GM12872 (cell line): Measurements from ENCODE around the gene RHOJ.

Source experiments
- CTCF ChIP-seq: IDR thresholded peaks from 3 replicates; pipeline ENCODE4 v1.5.1; 2011; ENCODE audit warnings: low read depth, mild to moderate bottlenecking, low read length, moderate library complexity; ENCODE audit not compliant: insufficient read depth

RHOJ gene

GRCh38 chr14:63277591-63278183 lies 73.4 kb downstream of the RHOJ start:
- TF ChIP-seq CTCF = no peak

GRCh38 chr14:63282997-63283883 lies 79.0 kb downstream of the RHOJ start:
- no peak for TF ChIP-seq CTCF

- TF ChIP-seq CTCF = no peak
Observed at GRCh38 chr14:63283884-63284248, 79.6 kb downstream of the RHOJ start.

GRCh38 chr14:63286071-63286470 lies 81.8 kb downstream of the RHOJ start:
- no peak for TF ChIP-seq CTCF

GRCh38 chr14:63287666-63288483 lies 83.6 kb downstream of the RHOJ start:
- TF ChIP-seq CTCF = no peak

GRCh38 chr14:63288853-63289252 lies 84.6 kb downstream of the RHOJ start:
- TF ChIP-seq CTCF = no peak
